CD14-positive monocyte (primary cell): Measurements from ENCODE around the gene AFF3. TPM values are rescaled to one million over a fixed set of nuclear protein-coding genes. Genes with fewer than 3 reads are reported as not detected.

Source experiments
- DNase-seq, 3 donors: peaks; one replicate each; pipeline ENCODE4 v3.0.0-alpha.2; 2011 to 2022
- H2AFZ ChIP-seq: 2 replicates; pipeline ENCODE4 v1.6.0; 2012; ENCODE audit warnings: mild to moderate bottlenecking, low read depth, low read length, inconsistent platforms; ENCODE audit not compliant: insufficient read depth, poor library complexity, severe bottlenecking
- H3K27ac ChIP-seq, 2 donors: 1 replicate in 1 of 2; 2 replicates in 1 of 2; pipeline ENCODE4 v1.5.1; 2012 to 2013; ENCODE audit warnings: low read length in 2 of 2, control low read depth in 1 of 2, inconsistent platforms in 1 of 2, low read depth in 1 of 2, mild to moderate bottlenecking in 1 of 2
- H3K27me3 ChIP-seq, 2 donors: one replicate each; pipeline versions ENCODE4 v1.6.0 to v1.6.1; 2011 to 2013; ENCODE audit warnings: low read length in 2 of 2; ENCODE audit not compliant: control insufficient read depth in 2 of 2, insufficient read depth in 2 of 2
- H3K36me3 ChIP-seq, 2 donors: replicated peaks in 1 of 2; 1 replicate in 1 of 2; 2 replicates in 1 of 2; pipeline versions ENCODE4 v1.5.1 to v1.6.1; 2012 to 2013; ENCODE audit warnings: low read length in 2 of 2, control low read depth in 1 of 2, inconsistent platforms in 1 of 2, mild to moderate bottlenecking in 1 of 2; ENCODE audit not compliant: insufficient read depth in 2 of 2, control insufficient read depth in 1 of 2
- H3K4me1 ChIP-seq, 2 donors: 1 replicate in 1 of 2; 2 replicates in 1 of 2; pipeline versions ENCODE4 v1.5.1 to v1.6.1; 2012 to 2013; ENCODE audit warnings: low read length in 2 of 2, control low read depth in 1 of 2, inconsistent platforms in 1 of 2, mild to moderate bottlenecking in 1 of 2, moderate library complexity in 1 of 2; ENCODE audit not compliant: insufficient read depth in 2 of 2, control insufficient read depth in 1 of 2
- H3K4me2 ChIP-seq: replicated peaks from 2 replicates; pipeline ENCODE3; 2012; ENCODE audit warnings: low read length, moderate library complexity, mild to moderate bottlenecking; ENCODE audit not compliant: poor library complexity, severe bottlenecking; ENCODE audit errors: extremely low read depth
- H3K4me3 ChIP-seq, 3 experiments: fragments of 200-600 bp in 1 of 3; sonication (generic) in 1 of 3; replicated peaks in 1 of 3; 1 replicate in 2 of 3; 2 replicates in 1 of 3; pipeline ENCODE4 v1.5.1; 2011 to 2013; ENCODE audit warnings: low read length in 3 of 3, mild to moderate bottlenecking in 3 of 3, control low read depth in 2 of 3, low read depth in 2 of 3, inconsistent platforms in 1 of 3, moderate library complexity in 1 of 3
- H3K79me2 ChIP-seq: 2 replicates; pipeline ENCODE4 v1.6.0; 2012; ENCODE audit warnings: mild to moderate bottlenecking, control low read depth, inconsistent platforms, low read length, moderate library complexity; ENCODE audit not compliant: insufficient read depth
- H3K9ac ChIP-seq: 2 replicates; pipeline ENCODE4 v1.6.0; 2017; ENCODE audit warnings: low read length, mild to moderate bottlenecking; ENCODE audit not compliant: insufficient read depth, poor library complexity, severe bottlenecking
- H3K9me3 ChIP-seq, 2 donors: replicated peaks in 1 of 2; 1 replicate in 1 of 2; 2 replicates in 1 of 2; pipeline versions ENCODE4 v1.5.1 to v1.6.1; 2012 to 2013; ENCODE audit warnings: low read length in 2 of 2, control low read depth in 1 of 2; ENCODE audit not compliant: control insufficient read depth in 1 of 2, insufficient read depth in 1 of 2
- H4K20me1 ChIP-seq: 2 replicates; pipeline ENCODE4 v1.6.0; 2012; ENCODE audit warnings: mild to moderate bottlenecking, low read length, control low read depth, moderate library complexity; ENCODE audit not compliant: insufficient read depth
- H3K27ac Mint-ChIP-seq, 7 donors: one replicate each; pipeline ENCODE4 v1.8.0; 2020; ENCODE audit warnings: mild to moderate bottlenecking in 7 of 7, mixed read lengths in 7 of 7, moderate library complexity in 6 of 7, inconsistent platforms in 2 of 7
- H3K27me3 Mint-ChIP-seq, 3 donors: one replicate each; pipeline ENCODE4 v1.8.0; 2021 to 2022; ENCODE audit warnings: low read depth in 3 of 3, mild to moderate bottlenecking in 3 of 3, mixed read lengths in 3 of 3, moderate library complexity in 3 of 3, inconsistent platforms in 1 of 3
- H3K36me3 Mint-ChIP-seq, 2 donors: one replicate each; pipeline ENCODE4 v1.8.0; 2020; ENCODE audit warnings: mixed read lengths in 2 of 2, inconsistent platforms in 1 of 2, mild to moderate bottlenecking in 1 of 2
- H3K4me1 Mint-ChIP-seq: one replicate; pipeline ENCODE4 v1.8.0; 2020; ENCODE audit warnings: mild to moderate bottlenecking, mixed read lengths
- H3K4me3 Mint-ChIP-seq, 2 donors: one replicate each; pipeline ENCODE4 v1.8.0; 2020; ENCODE audit warnings: mild to moderate bottlenecking in 2 of 2, mixed read lengths in 2 of 2, moderate library complexity in 1 of 2
- H3K9me3 Mint-ChIP-seq, 7 donors: one replicate each; pipeline ENCODE4 v1.8.0; 2020 to 2022; ENCODE audit warnings: mixed read lengths in 7 of 7, mild to moderate bottlenecking in 6 of 7, moderate library complexity in 6 of 7, inconsistent platforms in 2 of 7
- CTCF ChIP-seq: fragments of 200-600 bp; IDR thresholded peaks from one replicate; pipeline ENCODE4 v1.8.0; 2022; ENCODE audit warnings: antibody characterized with exemption, mild to moderate bottlenecking
- WGBS: methylation state at CpG from one replicate; pipeline ENCODE4 v1.1.5; 2013; ENCODE audit warnings: missing lambda C conversion rate; ENCODE audit not compliant: insufficient coverage; 5-methylcytosine and 5-hydroxymethylcytosine counted together
- intact Hi-C, 2 donors: fragments of 100-400 bp; cut with micrococcal nuclease; formaldehyde crosslinking; loops; one replicate each; pipeline versions ENCODE4 v1.15.0 to v1.15.1; 2023
- polyA plus RNA-seq, 3 donors: library from polyadenylated mRNA; depleted of rRNA in 1 of 3; unstranded in 2 of 3; stranded (reverse) in 1 of 3; fragments of 300-500 nt in 2 of 3; fragments of >200 nt in 1 of 3; fragmentation: Illumina TruSeq in 2 of 3; gene quantifications; 1 replicate in 2 of 3; 2 replicates in 1 of 3; pipeline ENCODE4 v1.2.3, GENCODE V29; 2012 to 2021

AFF3 gene
- polyA plus RNA-seq, 3 donors, result 0.17 to 4.1 (median 0.49) TPM

GRCh38 chr2:99743146-99743545 is 399.2 kb downstream of the AFF3 start:
- peaks cover 16% of the 10 kb centered on the region for H3K4me1 Mint-ChIP-seq
- Histone ChIP-seq H2AFZ (no peak overlapping the region), H3K9me3 (no peaks in the 10 kb centered on the region), H3K36me3 (no peaks in the 10 kb centered on the region), H3K27ac (no peak overlapping the region), H3K4me3 (no peak overlapping the region), H3K9ac (no peak overlapping the region), H3K4me1 (peaks cover 0 to 2% of the 10 kb centered on the region in 2 donors), H4K20me1 (no peaks in the 10 kb centered on the region), H3K4me2 (no peak overlapping the region), H3K27me3 (no peaks in the 10 kb centered on the region), H3K79me2 (no peaks in the 10 kb centered on the region)
- H3K9me3 Mint-ChIP-seq, result peaks cover 0 to 3% (median 0%) of the 10 kb centered on the region in 7 donors
- 94% methylated on average over 3 of the region's 7 CpGs for WGBS
- TF ChIP-seq CTCF, result no peak
- H3K36me3 Mint-ChIP-seq, result peaks cover 10 to 16% of the 10 kb centered on the region in 2 donors
- H3K27me3 Mint-ChIP-seq, result peaks cover 0 to 1% (median 0%) of the 10 kb centered on the region in 3 donors
- intact Hi-C loops, result no loop called here
- no peak overlapping the region for H3K4me3 Mint-ChIP-seq
- peak overlapping the region in 1 of 7 donors; percentile 44 for H3K27ac Mint-ChIP-seq
- no peak for DNase-seq

GRCh38 chr2:99737537-99737936 is 404.9 kb downstream of the AFF3 start:
- no peaks in the 10 kb centered on the region for H3K27me3 ChIP-seq
- no peaks in the 10 kb centered on the region for H3K79me2 ChIP-seq
- TF ChIP-seq CTCF, result no peak
- H3K9me3 ChIP-seq, result no peaks in the 10 kb centered on the region
- no peak overlapping the region for H3K27ac ChIP-seq
- intact Hi-C loops, result no loop called here
- peak overlapping the region in 2 of 7 donors; percentile 34 to 65 for H3K27ac Mint-ChIP-seq
- peaks cover 0 to 4% of the 10 kb centered on the region in 2 donors for H3K36me3 Mint-ChIP-seq
- H3K9ac ChIP-seq, result no peak overlapping the region
- peak overlapping the region; percentile 3 for H3K4me2 ChIP-seq
- no peaks in the 10 kb centered on the region for H3K27me3 Mint-ChIP-seq
- H3K4me1 Mint-ChIP-seq, result peaks cover 27% of the 10 kb centered on the region
- peaks cover 17 to 30% of the 10 kb centered on the region in 2 donors for H3K4me1 ChIP-seq
- peaks cover 0 to 3% (median 0%) of the 10 kb centered on the region in 7 donors for H3K9me3 Mint-ChIP-seq
- no peak overlapping the region for H3K4me3 Mint-ChIP-seq
- no peak overlapping the region for H2AFZ ChIP-seq
- DNase-seq, result no peak
- 40% methylated on average over 1 of the region's 1 CpG for WGBS
- H3K4me3 ChIP-seq, result no peak overlapping the region
- H4K20me1 ChIP-seq, result no peaks in the 10 kb centered on the region
- H3K36me3 ChIP-seq, result no peaks in the 10 kb centered on the region
